DMS153 treated with DMSO at 0.1 percent for 48 hours (cell line): ENCODE data around the gene HUS1B.
"Not testable (repeated sequence)": the region's sequence is repeated elsewhere in the genome, so short reads cannot be mapped to it uniquely, and the experiment has no call there.

Experiments used
- DNase-seq: peaks from one replicate; lab custom pipeline; 2025; ENCODE audit not compliant: unreplicated experiment; lab: John Stamatoyannopoulos, UW

Gene HUS1B

DNA sequence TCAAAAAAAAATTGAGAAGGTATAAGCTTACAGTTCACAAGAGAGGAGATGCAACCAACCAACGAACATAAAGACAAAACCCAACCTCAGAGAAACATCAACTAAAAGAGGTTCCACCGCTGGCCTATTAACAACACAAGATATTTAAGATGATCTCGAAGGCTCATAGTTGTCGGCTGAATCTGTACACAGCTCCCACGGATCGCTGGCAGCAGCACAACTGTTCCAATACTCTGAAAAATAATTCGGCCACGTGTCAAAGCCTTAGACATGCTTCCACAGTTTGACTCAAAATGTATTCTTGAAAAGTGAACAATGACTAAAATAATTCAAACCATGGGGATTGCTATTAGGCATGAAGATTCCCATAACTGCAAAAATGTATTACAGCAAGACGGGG, 22.4 kb upstream of the HUS1B start:
- DNase-seq, result no peak

DNA sequence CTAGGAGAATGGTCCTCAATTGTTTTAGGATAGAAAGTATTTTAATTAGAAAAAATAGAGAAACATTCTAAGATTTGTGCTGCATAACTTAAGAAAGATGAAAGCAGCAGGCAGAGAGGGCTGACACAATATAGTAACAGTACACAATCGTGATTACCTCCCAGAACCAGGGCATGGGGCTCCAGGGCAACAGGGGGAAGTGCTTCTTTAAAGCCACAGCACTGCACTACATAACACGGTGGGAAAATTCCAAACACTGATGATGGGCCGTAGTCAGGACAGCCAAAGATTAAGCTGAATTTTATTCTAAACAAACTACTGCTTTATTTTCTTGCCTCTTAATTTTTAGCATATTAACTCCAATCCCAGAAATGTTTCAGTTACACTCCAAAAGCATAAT, 21.6 kb upstream of the HUS1B start:
- DNase-seq, result no peak

DNA sequence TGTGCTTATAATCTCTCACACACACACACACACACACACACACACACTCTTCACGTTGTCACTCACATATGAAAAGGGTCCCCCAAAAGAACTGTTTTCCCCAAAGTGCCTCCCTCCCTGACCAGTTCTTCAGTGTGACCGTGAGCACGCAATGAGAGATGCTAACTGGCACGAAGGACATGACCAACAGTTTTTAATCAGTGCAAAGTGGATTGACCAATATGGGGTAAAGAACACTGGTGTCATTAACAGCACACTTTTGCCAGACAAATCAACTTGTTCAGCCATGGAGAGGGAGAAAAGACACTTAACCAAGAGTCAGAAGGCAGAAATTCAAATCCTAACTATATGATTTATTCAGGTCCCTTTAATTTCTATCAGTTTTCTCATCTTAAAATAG, 21.0 kb upstream of the HUS1B start:
- DNase-seq, result no peak

DNA sequence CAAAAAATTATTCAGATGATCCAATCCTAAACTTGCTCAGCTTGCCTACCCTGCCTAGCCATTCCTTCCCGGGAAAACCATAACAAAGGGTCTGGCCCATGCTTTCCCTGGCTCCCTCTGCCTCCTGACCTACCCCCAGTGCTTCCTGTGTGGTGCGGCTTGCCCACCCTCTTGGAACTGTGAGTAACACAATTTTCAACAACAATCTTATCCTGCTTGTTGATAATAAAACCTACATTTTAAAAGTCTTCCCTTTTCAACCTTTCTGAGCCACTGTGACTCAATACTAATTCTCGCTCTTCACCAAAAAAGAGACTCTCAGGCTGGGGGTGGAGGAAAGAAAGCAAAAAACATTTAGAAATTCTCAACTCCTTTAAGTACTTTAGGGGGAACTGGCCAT, 18.1 kb upstream of the HUS1B start:
- DNase-seq, result no peak

DNA sequence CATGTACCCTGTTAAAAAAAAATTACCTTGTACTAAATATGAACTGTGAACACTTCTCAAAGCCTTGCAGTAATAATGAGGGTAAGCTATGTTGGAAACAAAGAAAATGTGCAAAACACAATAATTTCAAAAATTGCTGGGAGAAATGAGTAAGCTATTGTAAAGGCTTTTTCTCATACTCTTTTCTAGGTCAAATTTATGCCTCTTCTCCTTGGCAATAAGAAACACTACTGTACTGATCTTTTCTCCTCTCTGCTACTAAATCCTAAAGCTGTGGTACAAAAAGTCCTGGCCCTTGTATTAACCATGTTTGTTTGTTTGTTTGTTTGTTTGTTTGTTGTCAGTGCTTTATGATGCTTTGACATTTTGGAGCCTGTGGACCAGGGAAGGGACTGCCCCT, 17.5 kb upstream of the HUS1B start:
- DNase-seq, result no peak

DNA sequence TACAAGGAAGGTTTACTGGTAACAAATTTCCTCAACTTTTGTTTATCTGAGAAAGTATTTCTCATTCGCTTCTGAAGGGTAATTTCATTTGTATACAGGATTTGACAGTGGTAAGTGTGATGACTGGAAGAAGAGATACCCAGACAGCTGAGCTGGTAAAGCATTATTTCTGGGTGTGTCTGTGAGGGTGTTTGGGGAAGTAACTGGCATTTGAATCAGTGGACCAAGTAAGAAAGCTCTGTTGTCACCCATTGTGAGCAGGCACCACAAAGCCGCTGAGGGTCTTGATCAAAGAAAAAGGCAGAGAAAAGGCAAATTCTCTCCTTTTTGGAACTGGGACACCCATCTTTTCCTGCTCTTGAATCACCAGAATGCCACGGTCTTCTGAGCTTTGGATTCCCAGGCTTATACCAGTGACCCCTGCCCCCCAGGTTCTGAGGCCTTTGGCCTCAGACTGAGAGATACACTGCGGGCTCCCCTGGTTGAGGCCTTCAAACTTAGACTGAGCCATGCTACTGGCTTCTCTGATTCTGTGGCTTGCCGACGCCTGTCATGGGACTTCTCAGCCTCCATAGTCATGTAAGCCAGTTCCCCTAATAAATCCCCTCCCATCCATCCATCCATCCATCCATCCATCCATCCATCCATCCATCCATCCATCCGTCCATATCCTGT, 10.5 kb upstream of the HUS1B start:
- no peak for DNase-seq

DNA sequence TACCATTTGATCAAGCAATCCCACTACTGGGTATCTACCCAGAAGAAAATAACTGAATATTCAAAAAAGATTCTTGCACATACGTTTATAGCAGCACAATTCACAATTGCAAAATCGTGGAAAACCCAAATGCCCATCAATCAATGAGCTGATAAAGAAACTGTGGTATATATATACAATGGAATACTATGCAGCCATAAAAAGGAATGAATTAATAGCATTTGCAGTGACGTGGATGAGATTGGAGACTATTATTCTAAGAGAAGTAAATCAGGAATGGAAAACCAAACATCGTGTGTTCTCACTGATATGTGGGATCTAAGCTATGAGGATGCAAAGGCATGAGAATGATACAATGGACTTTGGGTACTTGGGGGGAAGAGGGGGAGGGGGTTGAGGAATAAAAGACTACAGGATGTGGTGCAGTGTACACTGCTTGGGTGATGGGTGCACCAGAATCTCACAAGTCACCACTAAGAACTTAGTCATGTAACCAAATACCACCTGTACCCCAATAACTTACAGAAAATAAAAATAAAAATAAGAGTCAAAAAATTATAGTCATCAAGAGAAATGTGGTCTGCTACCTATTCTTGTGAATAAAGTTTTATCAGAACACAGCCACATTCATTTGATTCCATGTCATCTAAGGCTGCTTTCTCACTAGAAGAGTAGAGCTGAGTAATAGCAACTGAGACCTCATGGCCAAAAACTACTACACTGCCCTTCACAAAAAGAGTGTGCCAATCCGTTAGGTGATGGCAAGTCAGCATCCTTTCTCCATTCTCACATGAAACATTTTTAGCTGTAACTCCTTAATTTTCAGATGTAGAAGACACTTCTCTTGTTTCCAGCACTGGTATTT, 8.7 kb upstream of the HUS1B start:
- no peak for DNase-seq

DNA sequence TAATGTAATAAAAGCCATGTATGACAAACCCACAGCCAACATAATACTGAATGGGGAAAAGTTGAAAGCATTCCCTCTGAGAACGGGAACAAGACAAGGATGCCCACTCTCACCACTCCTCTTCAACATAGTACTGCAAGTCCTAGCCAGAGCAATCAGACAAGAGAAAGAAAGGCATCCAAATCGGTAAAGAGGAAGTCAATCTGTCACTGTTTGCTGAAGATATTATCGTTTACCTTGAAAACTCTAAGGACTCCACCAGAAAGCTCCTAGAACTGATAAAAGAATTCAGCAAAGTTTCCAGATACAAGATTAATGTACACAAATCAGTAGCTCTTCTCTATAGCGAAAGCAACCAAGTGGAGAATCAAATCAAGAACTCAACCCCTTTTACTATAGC, 6.9 kb upstream of the HUS1B start:
- DNase-seq, result not testable (repeated sequence)

DNA sequence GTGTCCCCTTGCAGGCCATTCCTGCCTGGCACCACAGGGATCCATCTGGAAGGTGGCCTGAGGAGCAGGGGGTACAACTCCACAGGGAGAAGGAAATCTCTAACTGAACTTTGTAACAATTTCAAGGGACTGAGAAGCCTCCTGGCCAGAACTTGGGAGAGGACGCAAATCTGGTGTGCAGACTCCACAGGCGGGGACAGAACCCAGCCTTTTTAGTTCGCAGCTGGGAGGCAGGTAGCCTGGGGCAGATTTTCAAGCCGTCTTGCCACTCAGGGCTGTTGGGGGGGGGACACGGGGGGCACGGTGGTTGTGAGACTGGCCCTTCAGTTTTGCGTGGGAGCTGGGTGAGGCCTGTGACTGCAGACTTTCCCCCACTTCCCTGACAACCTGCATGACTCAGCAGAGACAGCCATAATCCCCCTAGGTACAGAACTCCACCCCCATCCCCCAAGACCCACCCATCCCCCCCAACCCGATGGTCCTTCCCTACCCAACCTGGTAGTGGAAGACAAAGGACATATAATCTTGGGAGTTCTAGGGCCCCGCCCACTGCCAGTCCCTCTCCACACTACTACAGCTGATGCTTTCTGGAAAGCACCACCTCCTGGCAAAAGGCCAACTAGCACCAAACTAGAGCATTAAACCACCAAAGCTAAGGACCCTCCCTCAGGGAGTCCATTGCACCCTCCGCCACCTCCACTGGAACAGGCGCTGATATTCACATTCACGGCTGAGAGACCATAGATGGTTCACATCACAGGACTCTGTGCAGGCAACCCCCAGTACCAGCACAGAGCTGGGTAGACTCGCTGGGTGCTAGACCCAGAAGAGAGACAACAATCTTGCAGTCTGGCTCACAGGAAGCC, 3.0 kb upstream of the HUS1B start:
- DNase-seq, result no peak

DNA sequence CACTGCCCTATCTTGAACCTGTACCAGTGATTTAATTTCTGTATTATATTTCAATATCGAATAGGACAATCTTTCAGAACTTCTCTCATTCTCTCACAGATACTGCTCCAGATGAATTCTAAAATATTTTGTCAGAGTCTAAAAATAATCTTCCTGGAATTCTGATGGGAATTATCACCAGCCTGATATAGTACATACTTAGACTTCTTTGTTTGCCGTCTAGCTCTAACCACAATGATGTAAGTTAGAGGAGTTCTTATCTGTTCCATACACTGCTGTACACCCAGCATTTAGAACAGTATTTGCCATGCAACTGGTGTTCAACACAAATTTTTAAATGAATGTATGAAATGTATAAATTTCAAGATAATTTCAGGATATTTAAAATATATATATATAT, 1.3 kb upstream of the HUS1B start:
- no peak for DNase-seq

DNA sequence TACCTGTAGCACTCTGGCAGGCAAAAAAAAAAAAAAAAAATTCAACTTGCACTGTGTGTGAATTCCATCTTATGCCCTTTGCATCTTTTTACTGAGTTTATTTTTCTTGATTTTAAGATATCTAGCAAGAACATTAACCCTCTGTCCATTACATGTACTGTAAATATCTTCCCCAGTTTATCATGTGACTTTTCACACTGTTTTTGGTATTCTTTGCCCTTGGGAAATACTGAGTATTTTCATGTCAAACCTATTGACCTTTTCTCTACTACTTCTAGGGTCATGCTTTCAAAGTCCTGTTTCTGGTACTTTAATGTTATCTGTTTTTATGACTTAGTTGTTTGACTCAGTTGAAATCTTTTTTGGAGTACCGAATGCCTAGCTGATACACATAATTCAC, 843 bp upstream of the HUS1B start:
- DNase-seq, result no peak

DNA sequence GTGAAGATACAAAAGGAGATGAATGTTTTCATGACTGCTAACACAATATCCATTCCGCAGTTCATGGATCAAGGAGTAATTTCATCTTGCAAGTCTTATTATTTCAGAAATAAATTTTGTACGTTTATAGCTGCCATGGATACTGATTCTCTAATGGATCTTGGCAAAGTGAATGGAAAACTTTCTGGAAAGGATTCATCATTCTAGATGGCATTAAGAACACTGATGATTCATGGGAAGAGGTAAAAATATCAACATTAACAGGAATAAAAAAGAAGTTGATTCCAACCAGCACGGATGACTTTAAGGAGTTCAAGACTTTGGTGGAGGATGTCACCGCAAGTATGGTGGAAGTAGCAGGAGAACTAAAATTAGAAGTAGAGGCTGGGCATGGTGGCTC, 2.8 kb downstream of the HUS1B start:
- no peak for DNase-seq

DNA sequence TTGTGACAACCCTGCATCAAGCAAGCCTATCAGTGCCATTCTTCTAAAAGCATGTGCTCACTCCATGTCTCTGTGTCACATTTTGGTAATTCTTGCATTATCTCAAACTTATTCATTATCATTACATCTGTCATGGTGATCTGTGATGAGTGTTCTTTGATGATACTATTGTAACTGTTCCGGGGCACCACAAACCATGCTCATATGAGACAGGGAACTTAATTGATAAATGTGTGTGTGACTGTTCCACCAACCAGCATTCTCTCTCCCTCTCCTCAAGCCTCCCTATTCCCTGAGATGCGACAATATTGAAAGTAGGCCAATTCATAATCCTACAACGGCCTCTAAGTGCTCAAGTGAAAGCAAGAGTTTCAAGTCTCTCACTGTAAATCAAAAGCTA, 4.0 kb downstream of the HUS1B start:
- DNase-seq, result no peak

DNA sequence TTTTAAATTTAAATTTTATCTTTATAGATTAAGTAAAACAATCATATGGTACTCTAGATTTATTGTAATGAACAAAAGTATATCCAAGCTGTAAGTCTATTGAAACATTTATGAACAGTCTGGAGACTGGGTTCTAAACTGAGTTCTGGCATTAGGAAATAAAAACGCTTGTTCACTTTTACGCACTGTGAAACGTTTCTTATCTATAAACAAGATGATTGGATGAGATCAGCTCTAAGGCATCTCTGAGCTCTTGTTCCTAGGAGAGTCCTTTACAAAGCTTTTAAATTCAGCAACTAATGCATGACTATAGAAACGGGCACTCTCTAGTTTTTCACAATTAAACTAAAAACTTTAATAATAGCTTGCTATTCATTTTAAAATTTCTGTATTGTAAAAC, 6.8 kb downstream of the HUS1B start:
- no peak for DNase-seq

DNA sequence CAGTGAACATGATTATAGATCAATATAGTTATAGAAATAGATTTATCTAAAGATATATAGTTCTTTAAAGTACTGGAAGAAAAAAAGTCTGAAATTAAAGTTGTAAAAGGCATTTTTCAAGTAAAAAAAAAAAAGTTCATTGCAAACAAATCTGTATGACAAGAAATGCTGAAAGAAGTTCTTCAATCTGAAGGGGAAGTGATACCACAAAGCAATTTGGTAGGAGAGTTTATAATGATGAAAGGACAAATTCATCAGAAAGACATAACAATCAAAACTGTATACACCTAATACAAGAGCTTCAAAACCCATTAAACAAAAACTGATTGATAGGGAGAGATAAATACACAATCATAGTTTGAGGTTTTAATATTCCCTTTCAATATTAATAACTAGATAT, 14.1 kb downstream of the HUS1B start:
- no peak for DNase-seq

DNA sequence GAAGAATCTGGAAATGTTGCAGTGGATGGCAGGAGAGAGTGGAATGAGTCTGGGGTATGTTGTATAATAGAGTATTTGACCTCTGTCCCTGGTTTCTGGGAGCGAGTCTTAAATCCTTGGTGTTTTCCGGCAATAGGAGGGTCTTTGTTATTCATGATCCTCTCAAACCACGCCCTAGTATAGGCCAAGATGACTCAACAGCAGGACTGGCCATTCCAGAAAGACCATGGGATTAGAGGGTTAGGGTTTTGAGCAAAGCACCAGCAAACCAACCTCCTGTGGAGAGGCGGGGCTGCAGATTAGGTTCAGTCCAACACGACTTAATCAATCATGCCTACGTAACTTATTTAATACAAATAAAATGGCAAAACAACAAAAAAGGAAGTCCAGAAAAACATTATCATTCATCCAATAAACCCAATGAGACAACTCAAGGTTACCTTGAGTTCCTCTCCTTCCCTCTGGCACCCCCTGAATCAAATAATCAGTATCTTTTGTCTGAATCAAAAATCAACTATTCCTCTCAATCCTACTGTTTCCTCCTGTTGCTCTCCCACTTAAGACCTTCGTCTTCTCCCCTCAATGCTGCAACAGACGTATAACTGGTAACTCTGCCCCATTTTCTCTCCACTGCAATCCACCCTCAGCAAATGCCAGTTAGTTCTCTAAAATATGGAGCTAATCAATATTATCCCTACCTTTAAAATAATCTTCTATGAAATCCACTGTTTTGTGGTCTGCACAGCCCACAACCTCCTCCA, 15.5 kb downstream of the HUS1B start:
- no peak for DNase-seq

DNA sequence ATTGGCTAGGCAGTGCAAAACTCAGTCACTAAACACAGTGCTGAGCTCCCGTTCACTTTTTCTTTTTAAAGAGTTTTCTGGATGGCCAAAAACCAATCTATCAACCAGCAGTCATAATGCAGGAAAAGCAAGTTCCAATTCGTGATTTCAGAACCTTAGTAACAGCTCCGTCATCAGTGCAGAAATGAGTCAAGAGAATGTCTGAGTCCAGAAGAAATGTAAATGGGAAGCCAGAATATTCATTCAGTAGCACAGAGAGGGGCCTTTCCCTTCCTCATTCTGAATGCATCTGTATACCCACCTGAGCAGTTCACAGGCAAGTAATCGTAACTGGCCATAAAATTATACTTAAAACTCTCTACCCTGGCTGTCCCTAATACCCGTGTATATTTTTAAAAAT, 20.4 kb downstream of the HUS1B start:
- DNase-seq, result no peak

DNA sequence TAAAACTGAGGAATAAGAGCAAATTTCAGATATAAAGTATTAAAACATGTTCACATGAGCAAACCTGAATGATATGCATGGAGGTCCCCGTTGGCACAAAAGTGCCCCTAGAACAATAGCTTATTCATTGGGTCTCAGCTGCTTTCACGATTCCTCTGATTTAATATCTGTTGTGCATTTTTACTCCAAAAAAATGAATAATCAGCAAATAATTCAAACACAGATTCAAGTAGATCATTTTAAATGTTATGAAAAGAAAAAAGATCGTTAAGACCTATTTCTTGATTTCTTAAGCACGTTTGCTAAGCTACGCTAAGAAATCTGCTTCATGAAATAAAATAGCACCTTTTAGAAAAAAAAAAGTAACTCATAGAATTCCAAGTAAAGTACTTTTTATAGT, 21.7 kb downstream of the HUS1B start:
- no peak for DNase-seq

DNA sequence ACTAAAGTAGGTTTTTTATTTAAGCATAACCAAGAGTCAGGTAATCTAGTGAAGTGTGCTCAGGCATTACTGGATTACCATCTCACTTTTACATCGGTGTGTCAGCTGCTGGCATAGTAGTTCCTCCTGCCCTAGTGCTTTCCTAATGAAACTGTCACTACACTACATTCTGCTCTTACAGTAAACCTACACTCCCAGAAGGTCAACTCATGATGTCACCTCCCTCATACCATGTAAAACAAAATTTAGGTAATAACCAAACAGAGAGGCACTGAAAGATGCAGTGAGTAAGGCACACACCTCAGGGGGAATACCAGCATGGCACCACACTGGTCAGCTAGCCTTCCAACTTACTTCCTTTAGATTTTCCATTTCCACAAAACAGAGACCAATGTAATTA, 23.3 kb downstream of the HUS1B start:
- DNase-seq, result no peak

DNA sequence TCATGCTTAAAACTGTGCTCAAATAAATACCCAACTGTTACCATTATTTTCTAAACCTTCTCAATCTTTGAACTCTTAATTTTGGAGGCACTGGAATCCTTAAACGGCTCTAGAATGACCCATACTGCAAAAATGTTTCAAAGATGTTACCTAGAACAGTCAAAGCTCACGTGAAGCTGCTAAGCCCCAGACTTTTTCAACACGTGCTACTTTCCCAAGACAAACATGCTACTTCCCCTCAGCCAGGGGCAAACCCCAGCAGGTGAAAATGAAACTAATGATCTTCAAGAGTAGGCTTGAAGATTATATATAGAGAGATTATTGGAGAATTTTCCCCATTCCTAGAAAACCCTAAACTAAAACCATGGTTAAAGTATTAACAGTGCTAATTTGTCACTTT, 28.1 kb downstream of the HUS1B start:
- no peak for DNase-seq

DNA sequence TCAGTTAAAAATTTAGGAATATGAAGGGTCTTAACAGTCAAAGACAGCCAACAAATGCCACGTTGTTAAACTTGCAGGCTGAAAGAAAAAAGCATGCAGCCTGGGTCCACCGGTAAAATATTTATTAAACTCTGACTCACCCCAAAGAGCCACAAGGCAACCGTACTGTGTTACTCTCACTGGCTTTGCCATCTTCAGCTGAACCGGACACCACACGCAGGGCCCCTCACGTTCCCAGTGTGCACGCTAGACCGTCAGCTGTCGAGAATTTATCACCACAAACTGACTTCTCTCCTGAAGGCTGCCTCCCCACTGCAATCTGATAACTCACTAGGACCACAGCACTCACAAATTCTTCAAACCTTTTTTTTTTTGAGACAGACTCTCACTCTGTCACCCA, 30.7 kb downstream of the HUS1B start:
- no peak for DNase-seq
